Lower leg skin (tissue), 3 donors: Measurements from ENCODE around the gene DIAPH1.

Experiments used
- CTCF ChIP-seq, 3 donors: fragments of 450-650 bp; IDR thresholded peaks; one replicate each; pipeline ENCODE4 v1.5.1; 2016; ENCODE audit warnings: antibody characterized with exemption in 3 of 3, mild to moderate bottlenecking in 3 of 3, moderate library complexity in 2 of 3
- POLR2A ChIP-seq, 2 donors: fragments of 450-650 bp; IDR thresholded peaks; one replicate each; pipeline ENCODE4 v1.6.1; 2016 to 2017; ENCODE audit warnings: antibody characterized with exemption in 2 of 2, mild to moderate bottlenecking in 1 of 2, moderate library complexity in 1 of 2

GRCh38 chr5:141640698-141641097, 21.9 kb upstream of the DIAPH1 start:
- TF ChIP-seq POLR2A (IDR thresholded peaks at IDR 0.05) (no peak), CTCF (IDR thresholded peaks at IDR 0.05) (no peak)
